ENCODE results near the gene CCNJL.

Gene CCNJL

DNA sequence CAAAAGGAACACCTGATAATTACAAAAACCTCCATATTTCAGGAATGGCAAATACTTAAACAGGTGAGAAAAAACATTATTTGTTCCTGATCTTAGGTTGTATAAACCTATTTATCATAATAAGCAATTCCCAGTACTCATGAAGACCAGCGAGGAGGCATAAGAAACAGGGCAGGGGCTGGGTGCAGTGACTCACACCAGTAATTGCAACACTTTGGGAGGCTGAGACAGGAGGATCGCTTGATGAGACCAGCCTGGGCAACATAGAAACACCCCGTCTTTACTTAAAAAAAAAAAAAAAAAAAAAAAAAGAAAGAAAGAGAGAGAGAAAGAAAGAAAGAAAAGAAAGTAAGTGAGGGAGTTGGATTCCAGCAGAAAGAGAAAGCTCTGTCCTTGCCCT, 21.6 kb downstream of the CCNJL start:
- TF ChIP-seq CTCF (IDR thresholded peaks at IDR 0.05; ENCODE audit: borderline replicate concordance, control extremely low read depth, extremely low read depth, insufficient read depth, missing control alignments): no peak
- in situ Hi-C loops (cut with MboI; ENCODE audit: low sequenced_read_pairs, unreplicated experiment): no loop called here
- DNase-seq (ENCODE audit: low spot score): no peak

DNA sequence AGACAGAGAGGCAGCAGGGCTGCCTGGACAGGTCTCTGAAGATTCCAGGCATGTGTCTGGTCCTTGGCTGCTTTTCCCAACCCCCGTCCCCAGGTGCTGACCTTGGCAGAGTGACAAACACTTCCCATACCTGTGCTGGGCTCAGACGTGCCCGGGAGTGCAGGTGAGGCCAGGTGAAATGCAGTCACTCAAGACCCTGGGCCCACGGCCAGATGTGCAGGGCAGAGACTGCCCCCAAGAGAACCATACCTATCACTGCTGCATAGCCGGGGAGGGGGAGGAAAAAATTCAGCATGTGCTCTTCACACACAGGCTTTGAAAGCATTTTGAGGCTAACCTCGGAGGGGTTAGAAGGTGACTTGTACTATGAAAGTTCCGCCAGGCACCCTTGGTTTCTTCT, 22.6 kb downstream of the CCNJL start:
- TF ChIP-seq CTCF (IDR thresholded peaks at IDR 0.05; ENCODE audit: borderline replicate concordance, control extremely low read depth, extremely low read depth, insufficient read depth, missing control alignments): no peak
- no peak for DNase-seq (ENCODE audit: low spot score)
- in situ Hi-C loops (cut with MboI; ENCODE audit: low sequenced_read_pairs, unreplicated experiment): no loop called here

DNA sequence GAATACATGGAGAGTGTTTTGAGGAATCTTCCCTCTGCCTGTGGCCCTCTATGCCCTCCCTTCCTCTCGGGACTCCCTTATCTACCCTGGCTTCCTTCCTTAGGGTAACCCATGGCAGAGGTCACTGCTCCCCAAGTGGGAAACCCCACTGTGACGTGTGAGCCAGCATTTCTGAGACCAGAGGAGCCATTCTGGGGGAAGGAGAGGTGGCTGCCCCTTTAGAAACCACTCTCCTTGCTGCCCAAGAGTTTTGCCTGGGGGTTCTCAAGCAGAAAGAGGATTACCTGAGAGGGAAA, 23.1 kb downstream of the CCNJL start:
- no peak for TF ChIP-seq CTCF (IDR thresholded peaks at IDR 0.05; ENCODE audit: borderline replicate concordance, control extremely low read depth, extremely low read depth, insufficient read depth, missing control alignments)
- DNase-seq (ENCODE audit: low spot score): no peak
- in situ Hi-C loops (cut with MboI; ENCODE audit: low sequenced_read_pairs, unreplicated experiment): no loop called here

DNA sequence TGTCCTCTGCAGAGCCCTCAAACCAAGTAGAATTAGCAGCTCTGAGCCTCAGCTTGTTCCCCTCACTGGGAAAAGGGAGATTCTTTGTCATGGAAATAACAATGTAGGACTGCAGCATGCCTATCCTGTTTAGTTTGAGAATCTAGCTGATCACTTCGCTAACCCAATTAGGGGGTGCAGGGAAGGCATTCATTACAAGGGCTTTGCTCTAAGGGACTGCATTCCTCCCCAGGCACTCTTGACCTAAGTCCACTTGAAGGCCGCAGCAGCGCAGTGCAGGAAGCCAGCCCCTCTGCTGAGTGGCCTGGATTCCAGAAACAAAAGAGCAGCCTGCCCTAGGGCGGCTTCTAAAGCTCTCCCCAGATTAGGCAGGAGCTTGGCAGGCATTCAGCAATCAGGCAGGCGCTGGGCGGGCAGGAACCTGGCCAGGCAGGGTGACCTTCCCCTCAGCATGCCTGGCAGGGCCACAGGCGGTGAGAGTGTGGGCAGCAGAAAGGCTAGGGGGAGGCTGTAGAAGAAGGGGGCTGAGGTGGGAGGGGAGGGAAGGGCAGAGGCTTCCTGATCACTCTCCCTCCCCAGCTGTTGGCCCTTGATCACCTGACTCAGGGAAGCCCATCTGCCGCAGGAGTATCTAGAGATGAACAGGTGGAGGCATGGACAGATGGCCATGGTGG, 24.8 kb downstream of the CCNJL start:
- in situ Hi-C loops (cut with MboI; ENCODE audit: low sequenced_read_pairs, unreplicated experiment): no loop called here
- DNase-seq (ENCODE audit: low spot score): no peak
- TF ChIP-seq CTCF (IDR thresholded peaks at IDR 0.05; ENCODE audit: borderline replicate concordance, control extremely low read depth, extremely low read depth, insufficient read depth, missing control alignments): no peak

DNA sequence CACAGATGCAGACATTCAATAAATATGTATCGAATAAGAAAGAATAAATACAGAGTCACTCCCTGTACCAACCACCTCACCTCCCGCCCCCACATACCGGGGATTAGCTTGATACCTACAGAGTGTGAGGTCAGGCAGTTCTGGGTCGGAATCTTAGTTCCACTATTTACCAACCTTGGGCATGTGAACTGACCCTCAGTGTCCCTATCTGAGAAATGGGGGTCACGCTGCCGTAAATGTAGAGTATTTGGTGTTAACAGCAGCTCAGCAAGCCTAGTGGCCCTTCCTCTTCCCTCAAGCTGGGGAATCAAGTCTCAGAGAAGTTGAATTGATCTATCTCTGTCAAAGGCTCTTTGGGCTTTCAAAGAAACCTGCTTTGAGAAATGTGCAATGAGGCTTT, 25.4 kb downstream of the CCNJL start:
- no peak for DNase-seq (ENCODE audit: low spot score)
- no peak for TF ChIP-seq CTCF (IDR thresholded peaks at IDR 0.05; ENCODE audit: borderline replicate concordance, control extremely low read depth, extremely low read depth, insufficient read depth, missing control alignments)
- in situ Hi-C loops (cut with MboI; ENCODE audit: low sequenced_read_pairs, unreplicated experiment): no loop called here

- in situ Hi-C loops (cut with MboI; ENCODE audit: low sequenced_read_pairs, unreplicated experiment): no loop called here
- no peak for TF ChIP-seq CTCF (IDR thresholded peaks at IDR 0.05; ENCODE audit: borderline replicate concordance, control extremely low read depth, extremely low read depth, insufficient read depth, missing control alignments)
- no peak for DNase-seq (ENCODE audit: low spot score)
Measured at GRCh38 chr5:160285316-160285715, 27.0 kb downstream of the CCNJL start.

Measured in GM13976 (cell line).